DOHH2 (cell line): Measurements from ENCODE around the gene ADGRG2.

Experiments used
- H3F3A ChIP-seq: fragments of 200-600 bp; sonication (generic), shearing (Covaris generic); 2 replicates; pipeline ENCODE4 v1.6.0; 2016; ENCODE audit warnings: antibody characterized with exemption, mild to moderate bottlenecking; ENCODE audit not compliant: control insufficient read depth, insufficient read depth
- H3K27ac ChIP-seq: fragments of 200-600 bp; sonication (generic); 2 replicates; pipeline ENCODE4 v1.5.1; 2014; ENCODE audit warnings: low read depth, mild to moderate bottlenecking, low read length, moderate library complexity
- H3K27me3 ChIP-seq: fragments of 200-600 bp; sonication (generic); 2 replicates; pipeline ENCODE4 v1.6.1; 2014; ENCODE audit warnings: mild to moderate bottlenecking, low read length, mixed read lengths; ENCODE audit not compliant: control insufficient read depth
- H3K36me3 ChIP-seq: fragments of 200-600 bp; sonication (generic); 2 replicates; pipeline ENCODE4 v1.6.1; 2014; ENCODE audit warnings: mild to moderate bottlenecking, low read length, moderate library complexity, mixed read lengths; ENCODE audit not compliant: control insufficient read depth
- H3K4me1 ChIP-seq: fragments of 200-600 bp; sonication (generic); 2 replicates; pipeline ENCODE4 v1.6.1; 2014; ENCODE audit warnings: mild to moderate bottlenecking, low read length, mixed read lengths; ENCODE audit not compliant: control insufficient read depth
- H3K4me2 ChIP-seq: fragments of 200-600 bp; sonication (generic); 2 replicates; pipeline ENCODE4 v1.6.0; 2014; ENCODE audit warnings: mild to moderate bottlenecking, low read length, moderate library complexity
- H3K4me3 ChIP-seq: fragments of 200-600 bp; sonication (generic); 2 replicates; pipeline ENCODE4 v1.5.1; 2014; ENCODE audit warnings: mild to moderate bottlenecking, low read length, mixed read lengths
- H3K79me2 ChIP-seq: fragments of 200-600 bp; sonication (generic); 2 replicates; pipeline ENCODE4 v1.6.1; 2014; ENCODE audit warnings: mild to moderate bottlenecking, low read length, mixed read lengths; ENCODE audit not compliant: control insufficient read depth
- H3K9me2 ChIP-seq: fragments of 200-600 bp; sonication (generic); replicated peaks from 2 replicates; pipeline ENCODE4 v1.6.1; 2014; ENCODE audit warnings: mild to moderate bottlenecking, low read length, mixed read lengths; ENCODE audit not compliant: control insufficient read depth
- H3K9me3 ChIP-seq: fragments of 200-600 bp; sonication (generic); 2 replicates; pipeline ENCODE4 v1.6.1; 2014; ENCODE audit warnings: antibody characterized with exemption, low read length, mixed read lengths; ENCODE audit not compliant: control insufficient read depth, insufficient read depth
- H4K20me1 ChIP-seq: fragments of 200-600 bp; sonication (generic); 2 replicates; pipeline ENCODE4 v1.6.0; 2014; ENCODE audit warnings: low read depth, mild to moderate bottlenecking, antibody characterized with exemption, low read length, moderate library complexity; ENCODE audit not compliant: control insufficient read depth, insufficient read depth
- EZH2phosphoT487 ChIP-seq: fragments of 200-600 bp; sonication (generic); IDR thresholded peaks from 2 replicates; pipeline ENCODE4 v1.6.1; 2017; ENCODE audit warnings: borderline replicate concordance, mild to moderate bottlenecking, antibody characterized with exemption, low read length, moderate library complexity, mixed read lengths
- TF ChIP-seq, protein P1 (sequence below): fragments of 200-600 bp; sonication (generic); IDR thresholded peaks from one replicate; pipeline ENCODE4 v1.5.1; 2014; ENCODE audit warnings: antibody characterized with exemption, mild to moderate bottlenecking, low read depth, low read length; ENCODE audit not compliant: poor library complexity, severe bottlenecking

Gene ADGRG2

DNA sequence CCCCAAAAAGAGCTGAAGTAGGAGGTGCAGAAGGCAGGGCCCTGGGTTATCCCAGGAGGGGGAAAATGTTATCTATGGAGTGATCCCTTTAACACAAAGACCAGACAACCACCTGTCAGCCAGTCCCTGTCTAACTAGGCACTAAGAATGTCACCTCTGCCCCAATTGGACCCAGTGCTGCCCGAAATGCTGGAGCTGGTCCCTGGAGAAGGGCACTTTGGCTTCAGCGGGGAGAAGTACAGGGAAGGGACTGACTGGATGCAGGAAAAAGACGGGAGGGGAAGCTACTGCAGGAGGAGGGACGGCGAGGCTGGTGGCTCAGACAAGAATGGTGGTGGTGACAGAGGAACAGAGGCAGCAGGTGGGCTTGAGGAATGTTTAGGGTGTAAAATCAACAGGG, 155.6 kb downstream of the ADGRG2 start:
- no peak overlapping the region for H3K4me3 ChIP-seq
- H4K20me1 ChIP-seq: no peaks in the 10 kb centered on the region
- H3K27ac ChIP-seq: no peak overlapping the region
- H3K79me2 ChIP-seq: no peaks in the 10 kb centered on the region
- H3K4me1 ChIP-seq: no peaks in the 10 kb centered on the region
- no peaks in the 10 kb centered on the region for H3K9me3 ChIP-seq
- no peaks in the 10 kb centered on the region for H3K36me3 ChIP-seq
- H3K9me2 ChIP-seq: no peaks in the 10 kb centered on the region
- TF ChIP-seq, protein P1, sequence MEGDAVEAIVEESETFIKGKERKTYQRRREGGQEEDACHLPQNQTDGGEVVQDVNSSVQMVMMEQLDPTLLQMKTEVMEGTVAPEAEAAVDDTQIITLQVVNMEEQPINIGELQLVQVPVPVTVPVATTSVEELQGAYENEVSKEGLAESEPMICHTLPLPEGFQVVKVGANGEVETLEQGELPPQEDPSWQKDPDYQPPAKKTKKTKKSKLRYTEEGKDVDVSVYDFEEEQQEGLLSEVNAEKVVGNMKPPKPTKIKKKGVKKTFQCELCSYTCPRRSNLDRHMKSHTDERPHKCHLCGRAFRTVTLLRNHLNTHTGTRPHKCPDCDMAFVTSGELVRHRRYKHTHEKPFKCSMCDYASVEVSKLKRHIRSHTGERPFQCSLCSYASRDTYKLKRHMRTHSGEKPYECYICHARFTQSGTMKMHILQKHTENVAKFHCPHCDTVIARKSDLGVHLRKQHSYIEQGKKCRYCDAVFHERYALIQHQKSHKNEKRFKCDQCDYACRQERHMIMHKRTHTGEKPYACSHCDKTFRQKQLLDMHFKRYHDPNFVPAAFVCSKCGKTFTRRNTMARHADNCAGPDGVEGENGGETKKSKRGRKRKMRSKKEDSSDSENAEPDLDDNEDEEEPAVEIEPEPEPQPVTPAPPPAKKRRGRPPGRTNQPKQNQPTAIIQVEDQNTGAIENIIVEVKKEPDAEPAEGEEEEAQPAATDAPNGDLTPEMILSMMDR: no peak
- TF ChIP-seq EZH2phosphoT487: no peak
- H3F3A ChIP-seq: no peaks in the 10 kb centered on the region
- no peak overlapping the region for H3K4me2 ChIP-seq
- H3K27me3 ChIP-seq: no peaks in the 10 kb centered on the region

DNA sequence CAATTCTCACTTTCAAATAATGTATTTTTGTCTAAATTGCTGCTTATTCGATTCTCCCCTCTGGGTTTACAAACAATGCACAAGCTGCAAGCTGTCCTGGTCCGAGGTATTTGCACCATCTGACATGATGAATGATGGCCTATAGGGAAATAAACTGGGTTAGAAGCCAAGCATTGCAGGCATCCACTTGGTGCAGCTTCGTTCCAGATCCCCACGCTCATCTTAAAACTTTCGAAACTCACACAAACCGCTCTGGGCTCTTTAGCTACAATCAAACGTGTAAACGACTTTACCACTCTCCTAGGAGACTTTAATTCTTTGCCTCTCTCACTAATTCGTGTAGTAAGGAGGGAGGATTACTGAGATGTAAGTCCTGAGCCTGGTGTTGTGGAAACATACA, 157.4 kb downstream of the ADGRG2 start:
- no peaks in the 10 kb centered on the region for H3K27me3 ChIP-seq
- no peaks in the 10 kb centered on the region for H3K36me3 ChIP-seq
- H3K4me1 ChIP-seq: no peaks in the 10 kb centered on the region
- H3K27ac ChIP-seq: no peak overlapping the region
- H3K9me3 ChIP-seq: no peaks in the 10 kb centered on the region
- H3K4me3 ChIP-seq: no peak overlapping the region
- no peaks in the 10 kb centered on the region for H3F3A ChIP-seq
- peaks cover 5% of the 10 kb centered on the region for H3K79me2 ChIP-seq
- H4K20me1 ChIP-seq: no peaks in the 10 kb centered on the region
- TF ChIP-seq EZH2phosphoT487: no peak
- TF ChIP-seq, protein P1: no peak
- no peaks in the 10 kb centered on the region for H3K9me2 ChIP-seq
- H3K4me2 ChIP-seq: no peak overlapping the region

DNA sequence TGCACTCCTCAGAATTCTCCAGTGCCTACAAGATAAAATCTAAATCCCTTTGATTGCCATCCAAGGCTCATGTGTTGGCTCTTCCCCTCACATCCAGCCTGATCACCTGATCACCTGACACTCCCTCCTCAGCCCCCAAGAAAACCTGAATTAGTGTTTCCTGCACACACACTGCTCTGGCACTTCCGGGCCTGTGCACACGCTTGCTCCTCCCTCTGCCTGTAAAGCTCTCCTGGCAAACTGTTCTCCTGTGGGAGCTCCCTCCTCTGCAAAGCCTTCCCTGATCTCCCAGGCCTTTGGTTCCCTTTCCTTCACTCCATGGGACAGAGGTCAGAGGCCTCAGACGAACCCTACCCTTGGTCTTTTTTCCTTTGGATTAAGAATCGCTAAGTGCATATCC, 158.2 kb downstream of the ADGRG2 start:
- H3K27me3 ChIP-seq: no peaks in the 10 kb centered on the region
- no peaks in the 10 kb centered on the region for H3K36me3 ChIP-seq
- no peaks in the 10 kb centered on the region for H3K9me3 ChIP-seq
- no peak for TF ChIP-seq EZH2phosphoT487
- TF ChIP-seq, protein P1: no peak
- H3K9me2 ChIP-seq: no peaks in the 10 kb centered on the region
- H4K20me1 ChIP-seq: no peaks in the 10 kb centered on the region
- H3K27ac ChIP-seq: no peak overlapping the region
- H3K4me1 ChIP-seq: no peaks in the 10 kb centered on the region
- H3K79me2 ChIP-seq: peaks cover 5% of the 10 kb centered on the region
- H3K4me2 ChIP-seq: no peak overlapping the region
- H3K4me3 ChIP-seq: no peak overlapping the region
- H3F3A ChIP-seq: no peaks in the 10 kb centered on the region

DNA sequence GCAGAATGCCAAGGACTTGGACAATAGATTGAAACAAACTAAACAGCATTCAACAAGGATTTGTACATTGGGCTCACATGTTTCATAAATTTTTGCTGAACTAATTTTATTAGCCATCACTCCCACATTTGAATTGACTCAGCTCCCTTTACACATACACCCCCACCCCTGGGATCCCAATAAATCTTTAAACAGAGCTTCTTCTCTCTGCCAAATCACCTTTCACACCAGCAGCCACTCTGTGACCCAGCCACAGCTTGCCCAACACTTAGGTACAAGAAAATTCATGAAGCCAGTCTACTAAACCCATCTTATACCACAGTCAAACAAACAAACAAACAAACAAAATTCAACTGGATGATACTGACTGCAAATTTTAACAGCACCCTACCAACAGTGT, 159.9 kb downstream of the ADGRG2 start:
- no peaks in the 10 kb centered on the region for H3F3A ChIP-seq
- H3K4me2 ChIP-seq: no peak overlapping the region
- no peak overlapping the region for H3K27ac ChIP-seq
- no peaks in the 10 kb centered on the region for H3K9me3 ChIP-seq
- no peak for TF ChIP-seq EZH2phosphoT487
- TF ChIP-seq, protein P1: no peak
- no peaks in the 10 kb centered on the region for H3K27me3 ChIP-seq
- H3K36me3 ChIP-seq: no peaks in the 10 kb centered on the region
- no peaks in the 10 kb centered on the region for H4K20me1 ChIP-seq
- no peaks in the 10 kb centered on the region for H3K4me1 ChIP-seq
- H3K9me2 ChIP-seq: no peaks in the 10 kb centered on the region
- H3K4me3 ChIP-seq: no peak overlapping the region
- peaks cover 5% of the 10 kb centered on the region for H3K79me2 ChIP-seq
